Keratinocyte (primary cell): ENCODE data around the gene HCN2. TPM values are rescaled to one million over a fixed set of nuclear protein-coding genes. Genes with fewer than 3 reads are reported as not detected.

ENCODE experiments used
- DNase-seq: peaks from one replicate; pipeline ENCODE4 v3.0.0-alpha.2; 2011; ENCODE audit warnings: low read depth, missing footprints, low spot score
- FAIRE-seq: peaks from 2 replicates; lab custom pipeline; 2011; peaks lifted over from hg19 to GRCh38; lab: Jason Lieb, UNC
- H2AFZ ChIP-seq: 2 replicates; pipeline ENCODE4 v1.6.0; 2012; ENCODE audit warnings: low read length, control low read depth, inconsistent platforms; ENCODE audit not compliant: control insufficient read depth
- H3K27ac ChIP-seq: 2 replicates; pipeline ENCODE4 v1.5.1; 2011; ENCODE audit warnings: low read length; ENCODE audit not compliant: control insufficient read depth, insufficient read depth
- H3K27me3 ChIP-seq: 3 replicates; pipeline ENCODE4 v1.6.0; 2011; ENCODE audit warnings: low read length; ENCODE audit not compliant: control insufficient read depth, insufficient read depth; ENCODE audit errors: extremely low read depth
- H3K36me3 ChIP-seq, 2 experiments: 2 replicates in 1 of 2; 3 replicates in 1 of 2; pipeline ENCODE4 v1.5.1; 2011; ENCODE audit warnings: low read length in 2 of 2, mild to moderate bottlenecking in 1 of 2; ENCODE audit not compliant: control insufficient read depth in 2 of 2, insufficient read depth in 2 of 2; ENCODE audit errors: extremely low read depth in 1 of 2
- H3K4me1 ChIP-seq: 3 replicates; pipeline ENCODE4 v1.5.1; 2011; ENCODE audit warnings: low read length; ENCODE audit not compliant: control insufficient read depth, insufficient read depth; ENCODE audit errors: extremely low read depth
- H3K4me2 ChIP-seq: 3 replicates; pipeline ENCODE4 v1.6.0; 2011; ENCODE audit warnings: low read depth, low read length; ENCODE audit not compliant: control insufficient read depth, insufficient read depth; ENCODE audit errors: extremely low read depth
- H3K4me3 ChIP-seq, 3 experiments: fragments of 200-600 bp in 1 of 3; sonication (generic) in 1 of 3; 2 replicates in 2 of 3; 3 replicates in 1 of 3; pipeline ENCODE4 v1.5.1; 2011 to 2016; ENCODE audit warnings: low read length in 3 of 3, mild to moderate bottlenecking in 3 of 3, control low read depth in 2 of 3, inconsistent platforms in 1 of 3, low read depth in 1 of 3, mixed read lengths in 1 of 3, mixed run types in 1 of 3, moderate library complexity in 1 of 3; ENCODE audit not compliant: control insufficient read depth in 2 of 3, insufficient read depth in 2 of 3; ENCODE audit errors: extremely low read depth in 1 of 3
- H3K79me2 ChIP-seq: 2 replicates; pipeline ENCODE4 v1.6.0; 2012; ENCODE audit warnings: low read length; ENCODE audit not compliant: control insufficient read depth, insufficient read depth
- H3K9ac ChIP-seq: 3 replicates; pipeline ENCODE4 v1.6.0; 2011; ENCODE audit warnings: low read length; ENCODE audit not compliant: control insufficient read depth, insufficient read depth; ENCODE audit errors: extremely low read depth
- H3K9me1 ChIP-seq: 3 replicates; pipeline ENCODE4 v1.6.0; 2011; ENCODE audit warnings: low read length; ENCODE audit not compliant: control insufficient read depth, insufficient read depth; ENCODE audit errors: extremely low read depth
- H3K9me3 ChIP-seq: 2 replicates; pipeline ENCODE4 v1.5.1; 2012; ENCODE audit warnings: low read depth, low read length; ENCODE audit not compliant: control insufficient read depth
- H4K20me1 ChIP-seq: 3 replicates; pipeline ENCODE4 v1.6.0; 2011; ENCODE audit warnings: low read length; ENCODE audit not compliant: control insufficient read depth, insufficient read depth; ENCODE audit errors: extremely low read depth
- EZH2 ChIP-seq: IDR thresholded peaks from one replicate; pipeline ENCODE4 v1.6.1; 2012; ENCODE audit warnings: inconsistent platforms, mild to moderate bottlenecking, low read length, moderate library complexity
- dilution Hi-C: fragments of 300-500 bp; cut with MboI; formaldehyde crosslinking; loops from one replicate; pipeline ENCODE4 v1.7.0; 2020; ENCODE audit warnings: low sequenced_read_pairs; ENCODE audit not compliant: extremely low pct_ligation_motif_present
- polyA plus RNA-seq, 5 experiments: library from polyadenylated mRNA; depleted of rRNA in 3 of 5; stranded (reverse) in 3 of 5; stranded (forward) in 1 of 5; unstranded in 1 of 5; fragments of >200 nt; gene quantifications; 1 replicate in 1 of 5; 2 replicates in 3 of 5; 3 replicates in 1 of 5; pipeline versions ENCODE4 v1.2.1 to v1.2.3, GENCODE V29; 2011 to 2012; ENCODE audit warnings: missing spikeins in 2 of 5, low read depth in 1 of 5, low replicate concordance in 1 of 5
- TF ChIP-seq, protein P1 (sequence below), 3 experiments: IDR thresholded peaks in 1 of 3; conservative IDR thresholded peaks in 1 of 3; optimal IDR thresholded peaks in 1 of 3; 2 replicates in 2 of 3; 3 replicates in 1 of 3; pipeline versions ENCODE3 to v1.5.1; 2011; ENCODE audit warnings: low read length in 3 of 3, mild to moderate bottlenecking in 3 of 3, moderate library complexity in 2 of 3, control low read depth in 1 of 3, inconsistent platforms in 1 of 3; ENCODE audit not compliant: insufficient read depth in 2 of 3; ENCODE audit errors: extremely low read depth in 1 of 3

HCN2 gene
- polyA plus RNA-seq, 1 donor (not counting 4 experiments of a cell fraction or from before 2014, with no cell fraction given), result 0.13 TPM

DNA sequence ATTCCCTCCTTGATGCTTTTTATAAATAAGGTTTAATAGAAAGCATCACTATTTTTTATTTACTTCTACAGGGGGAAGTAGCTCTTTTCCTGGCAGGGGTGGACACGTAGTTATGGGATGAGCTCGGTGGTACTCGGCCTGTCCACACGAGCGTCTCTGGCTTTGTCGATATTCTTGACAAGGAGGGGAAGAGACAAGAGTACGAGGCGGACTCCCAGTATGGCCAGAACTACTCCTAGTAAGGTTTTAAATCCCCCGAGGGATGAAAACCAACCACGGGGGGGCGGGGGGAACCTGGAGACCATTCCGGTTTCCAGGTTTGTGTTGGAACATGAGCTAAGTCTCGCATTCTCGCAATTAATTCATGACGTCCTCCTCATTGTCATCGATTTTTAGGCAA is 22.8 kb upstream of the HCN2 start:
- dilution Hi-C loops, result no loop called here
- Histone ChIP-seq H3K9me3 (no peaks in the 10 kb centered on the region), H3K9ac (no peak overlapping the region), H2AFZ (peak overlapping the region; percentile 49), H3K27ac (no peak overlapping the region), H3K36me3 (no peaks in the 10 kb centered on the region), H3K27me3 (no peaks in the 10 kb centered on the region), H3K79me2 (no peaks in the 10 kb centered on the region), H4K20me1 (no peaks in the 10 kb centered on the region), H3K4me2 (peak overlapping the region; percentile 81), H3K4me3 (peak overlapping the region in 1 of 3 experiments; percentile 32), H3K4me1 (peaks cover 16% of the 10 kb centered on the region), H3K9me1 (no peaks in the 10 kb centered on the region)
- TF ChIP-seq, protein P1, sequence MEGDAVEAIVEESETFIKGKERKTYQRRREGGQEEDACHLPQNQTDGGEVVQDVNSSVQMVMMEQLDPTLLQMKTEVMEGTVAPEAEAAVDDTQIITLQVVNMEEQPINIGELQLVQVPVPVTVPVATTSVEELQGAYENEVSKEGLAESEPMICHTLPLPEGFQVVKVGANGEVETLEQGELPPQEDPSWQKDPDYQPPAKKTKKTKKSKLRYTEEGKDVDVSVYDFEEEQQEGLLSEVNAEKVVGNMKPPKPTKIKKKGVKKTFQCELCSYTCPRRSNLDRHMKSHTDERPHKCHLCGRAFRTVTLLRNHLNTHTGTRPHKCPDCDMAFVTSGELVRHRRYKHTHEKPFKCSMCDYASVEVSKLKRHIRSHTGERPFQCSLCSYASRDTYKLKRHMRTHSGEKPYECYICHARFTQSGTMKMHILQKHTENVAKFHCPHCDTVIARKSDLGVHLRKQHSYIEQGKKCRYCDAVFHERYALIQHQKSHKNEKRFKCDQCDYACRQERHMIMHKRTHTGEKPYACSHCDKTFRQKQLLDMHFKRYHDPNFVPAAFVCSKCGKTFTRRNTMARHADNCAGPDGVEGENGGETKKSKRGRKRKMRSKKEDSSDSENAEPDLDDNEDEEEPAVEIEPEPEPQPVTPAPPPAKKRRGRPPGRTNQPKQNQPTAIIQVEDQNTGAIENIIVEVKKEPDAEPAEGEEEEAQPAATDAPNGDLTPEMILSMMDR (optimal IDR thresholded peaks at IDR 0.05 in 1 of 3, IDR thresholded peaks at IDR 0.05 in 1 of 3, conservative IDR thresholded peaks at IDR 0.05 in 1 of 3; ENCODE audit: extremely low read depth in 1 of 3, insufficient read depth in 2 of 3, low read length in 3 of 3), result no peak
- no peak for TF ChIP-seq EZH2
- FAIRE-seq (no peak), DNase-seq (no peak)

DNA sequence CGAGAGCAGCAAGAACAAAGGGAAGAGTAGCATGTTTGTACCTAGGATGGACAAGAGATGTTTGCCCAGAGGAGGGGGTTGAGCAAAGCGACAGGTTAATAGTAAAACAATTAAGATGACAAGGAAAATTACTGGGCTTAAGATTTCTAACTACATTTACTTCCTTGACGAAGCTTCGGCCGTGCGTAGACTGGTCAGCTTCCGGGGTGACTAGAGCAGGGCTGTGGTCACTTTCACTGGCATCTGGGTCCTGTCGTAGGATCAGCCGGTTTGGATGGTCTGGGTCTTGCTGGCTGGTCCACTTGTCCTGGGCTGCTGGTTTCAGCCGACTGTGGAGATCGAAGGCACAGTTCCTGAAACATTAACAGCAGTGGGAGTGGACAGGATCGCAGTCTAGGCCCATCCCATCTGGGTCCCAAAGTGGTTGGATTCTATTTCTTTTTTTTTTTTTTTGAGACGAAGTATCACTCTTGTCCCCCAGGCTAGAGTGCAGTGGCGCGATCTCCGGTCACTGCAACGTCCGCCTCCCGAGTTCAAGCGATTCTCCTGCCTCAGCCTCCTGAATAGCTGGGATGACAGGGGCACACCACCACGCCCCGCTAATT is 22.3 kb upstream of the HCN2 start:
- Histone ChIP-seq H3K4me2 (no peak overlapping the region), H3K9me1 (no peaks in the 10 kb centered on the region), H2AFZ (no peak overlapping the region), H3K9ac (no peak overlapping the region), H3K27me3 (no peaks in the 10 kb centered on the region), H4K20me1 (no peaks in the 10 kb centered on the region), H3K79me2 (no peaks in the 10 kb centered on the region), H3K4me1 (peaks cover 16% of the 10 kb centered on the region), H3K27ac (no peak overlapping the region), H3K4me3 (no peak overlapping the region), H3K36me3 (no peaks in the 10 kb centered on the region), H3K9me3 (no peaks in the 10 kb centered on the region)
- DNase-seq (no peak), FAIRE-seq (no peak)
- TF ChIP-seq EZH2, result no peak
- TF ChIP-seq, protein P1 (optimal IDR thresholded peaks at IDR 0.05 in 1 of 3, IDR thresholded peaks at IDR 0.05 in 1 of 3, conservative IDR thresholded peaks at IDR 0.05 in 1 of 3; ENCODE audit: extremely low read depth in 1 of 3, insufficient read depth in 2 of 3, low read length in 3 of 3), result no peak
- dilution Hi-C loops, result no loop called here
